Thyroid gland (tissue), 4 donors: ENCODE measurements around the gene LRBA.

Experiments
- CTCF ChIP-seq, 6 experiments: fragments of 200-600 bp in 3 of 6; fragments of 450-650 bp in 3 of 6; sonication (generic) in 3 of 6; IDR thresholded peaks; one replicate each; pipeline ENCODE4 v1.5.1; 2016 to 2019; ENCODE audit warnings: antibody characterized with exemption in 6 of 6, mild to moderate bottlenecking in 2 of 6, inconsistent platforms in 1 of 6, moderate library complexity in 1 of 6
- POLR2A ChIP-seq, 2 donors: fragments of 450-650 bp; IDR thresholded peaks; one replicate each; pipeline ENCODE4 v1.6.1; 2017; ENCODE audit warnings: antibody characterized with exemption in 2 of 2, mild to moderate bottlenecking in 2 of 2, moderate library complexity in 1 of 2

GRCh38 chr4:150315175-150315574 is 699.9 kb downstream of the LRBA start:
- TF ChIP-seq POLR2A (IDR thresholded peaks at IDR 0.05) (no peak), CTCF (IDR thresholded peaks at IDR 0.05) (no peak)
